ENCODE measurements around the gene SLC22A5.

SLC22A5 gene
- total RNA-seq, result 11.0 to 25.6 (median 20.6) reads per million in 4 experiments

- DNase-seq, result peak; percentile 57
Observed at GRCh38 chr5:132369474-132370180, at the start of gene SLC22A5. SLC22A5 (plus strand) TSS chr5:132369710; CDS start chr5:132369973, 263 bp downstream.

DNA sequence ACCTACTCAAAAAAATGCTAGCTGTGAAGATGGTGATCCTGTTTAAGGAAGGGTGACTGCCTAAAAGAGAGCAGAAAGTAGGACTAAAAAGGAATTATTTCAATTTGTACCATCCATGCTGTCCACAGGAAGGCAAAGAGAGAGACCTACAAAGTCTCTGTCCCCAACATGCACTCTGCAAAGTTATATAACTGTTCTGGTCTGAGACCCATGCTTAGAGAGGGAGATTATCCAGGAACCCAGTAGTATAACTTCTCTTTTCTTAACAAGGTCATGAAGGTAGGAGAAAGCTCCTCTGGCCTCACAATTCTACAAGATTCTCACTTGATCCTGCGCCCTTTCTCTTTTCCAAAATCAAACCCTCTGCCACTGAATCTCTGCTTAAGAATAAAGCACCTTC lies 49.5 kb upstream of the SLC22A5 start:
- no peak for DNase-seq

GRCh38 chr5:132321109-132321721 lies 48.3 kb upstream of the SLC22A5 start:
- no peak for DNase-seq

GRCh38 chr5:132322266-132322665 lies 47.2 kb upstream of the SLC22A5 start:
- DNase-seq, result no peak

- DNase-seq, result no peak
Observed at GRCh38 chr5:132323202-132323601, 46.3 kb upstream of the SLC22A5 start.

DNA sequence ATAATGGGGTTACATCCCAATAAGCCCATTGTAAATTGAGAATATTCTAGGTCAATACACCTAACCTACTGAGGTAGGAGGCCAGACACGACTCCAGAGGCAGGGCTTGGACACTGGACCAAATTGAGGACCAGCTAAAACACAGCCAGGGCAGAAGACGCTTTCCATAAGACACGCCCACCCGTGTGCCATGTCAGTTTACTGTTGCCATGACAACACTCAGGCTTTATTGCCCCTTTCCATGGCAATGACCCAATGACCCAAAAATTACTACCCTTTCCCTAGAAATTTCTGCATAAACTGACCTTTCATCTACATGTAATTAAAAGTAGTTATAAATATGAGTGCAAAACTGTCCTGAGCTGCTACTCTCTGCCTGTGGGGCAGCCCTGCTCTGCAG lies 43.8 kb upstream of the SLC22A5 start:
- no peak for DNase-seq

- no peak for DNase-seq
Observed at GRCh38 chr5:132327252-132327955, 42.1 kb upstream of the SLC22A5 start.

DNA sequence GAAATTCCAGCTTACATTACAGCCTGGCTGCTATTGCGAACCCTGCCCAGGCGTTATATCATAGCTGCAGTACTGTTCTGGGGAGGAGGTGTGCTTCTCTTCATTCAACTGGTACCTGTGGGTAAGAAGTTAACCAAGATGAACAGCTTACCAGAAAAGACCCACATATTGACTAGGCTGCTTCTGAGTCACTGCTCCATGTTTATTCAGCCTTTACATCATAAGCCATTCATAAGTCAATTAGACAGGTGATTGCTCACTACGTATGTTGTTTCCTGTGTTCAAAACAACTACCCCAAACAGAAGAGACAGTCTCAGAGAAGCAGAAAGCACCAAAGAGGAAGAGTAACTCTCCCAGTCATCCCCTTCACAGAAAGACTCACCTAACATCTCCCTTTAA lies 34.7 kb upstream of the SLC22A5 start:
- no peak for DNase-seq

- no peak for DNase-seq
Observed at GRCh38 chr5:132335402-132335801, 34.1 kb upstream of the SLC22A5 start.

DNA sequence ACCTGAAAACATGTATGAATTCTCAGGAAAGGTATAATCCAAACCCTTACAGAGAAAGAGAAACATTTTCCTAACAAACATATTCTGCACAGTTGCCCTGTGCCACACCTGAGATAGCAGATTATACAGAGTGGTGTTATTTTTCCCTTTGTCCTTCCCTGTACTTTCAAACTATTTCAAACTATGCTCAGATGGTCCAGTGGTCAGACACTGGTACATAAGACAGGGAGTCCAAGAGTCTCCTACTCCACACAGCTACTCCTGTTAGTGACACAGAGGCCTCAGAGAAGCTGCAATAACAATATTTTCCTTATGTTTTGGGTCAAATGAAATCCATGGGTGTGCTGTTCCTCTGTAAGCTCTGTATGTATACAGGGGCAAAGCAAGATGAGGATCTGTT lies 30.0 kb upstream of the SLC22A5 start:
- DNase-seq, result no peak

GRCh38 chr5:132342291-132343180 lies 27.0 kb upstream of the SLC22A5 start:
- no peak for DNase-seq

GRCh38 chr5:132344775-132345514 lies 24.6 kb upstream of the SLC22A5 start:
- DNase-seq, result no peak

- DNase-seq, result no peak
Observed at GRCh38 chr5:132353486-132353995, 16.0 kb upstream of the SLC22A5 start.

- no peak for DNase-seq
Observed at GRCh38 chr5:132354381-132355139, 14.9 kb upstream of the SLC22A5 start.

DNA sequence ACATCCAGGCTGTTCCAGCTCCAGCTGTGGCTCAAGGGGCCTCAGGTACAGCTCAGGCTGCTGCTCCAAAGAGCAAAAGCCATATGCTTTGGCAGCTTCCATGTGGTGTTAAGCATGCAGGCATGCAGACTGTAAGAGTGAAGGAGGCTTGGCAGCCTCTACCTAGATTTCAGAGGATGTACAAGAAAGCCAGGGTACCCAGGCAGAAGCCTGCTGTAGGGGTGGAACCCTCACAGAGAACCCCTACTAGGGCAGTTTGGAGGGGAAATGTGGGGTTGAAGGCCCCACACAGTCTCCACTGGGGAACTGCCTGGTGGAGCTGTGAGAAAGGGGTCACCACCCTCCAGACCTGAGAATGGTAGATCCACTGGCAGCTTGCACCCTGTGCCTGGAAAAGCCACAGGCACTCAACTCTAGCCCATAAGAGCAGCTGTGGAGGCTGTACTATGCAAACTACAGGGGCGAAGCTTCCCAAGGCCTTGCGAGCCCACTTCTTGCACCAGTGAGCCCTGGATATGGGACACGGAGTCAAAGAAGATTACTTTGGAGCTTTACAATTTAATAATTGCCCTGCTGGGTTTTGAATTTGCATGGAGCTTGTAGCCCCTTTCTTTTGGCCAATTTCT lies 14.3 kb upstream of the SLC22A5 start:
- no peak for DNase-seq

DNA sequence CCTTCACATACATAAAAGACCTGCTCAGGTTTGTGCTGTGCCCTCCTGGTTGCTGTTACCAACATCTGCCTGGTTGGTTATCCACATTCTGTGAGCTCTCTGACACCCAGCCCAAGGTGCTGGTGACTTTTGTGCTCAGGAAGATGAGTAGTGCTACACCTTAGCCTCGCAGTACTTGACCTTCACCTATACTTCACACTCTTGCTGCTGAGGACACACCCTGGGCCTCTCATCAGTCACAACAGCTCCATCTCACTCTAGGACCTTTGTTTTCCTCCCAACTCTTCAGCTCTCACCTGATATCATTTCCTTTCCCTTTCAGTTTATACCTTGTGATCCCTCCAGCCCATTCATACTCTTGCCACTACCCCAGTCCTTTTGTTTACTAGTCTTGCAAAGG lies 10.7 kb upstream of the SLC22A5 start:
- no peak for DNase-seq

DNA sequence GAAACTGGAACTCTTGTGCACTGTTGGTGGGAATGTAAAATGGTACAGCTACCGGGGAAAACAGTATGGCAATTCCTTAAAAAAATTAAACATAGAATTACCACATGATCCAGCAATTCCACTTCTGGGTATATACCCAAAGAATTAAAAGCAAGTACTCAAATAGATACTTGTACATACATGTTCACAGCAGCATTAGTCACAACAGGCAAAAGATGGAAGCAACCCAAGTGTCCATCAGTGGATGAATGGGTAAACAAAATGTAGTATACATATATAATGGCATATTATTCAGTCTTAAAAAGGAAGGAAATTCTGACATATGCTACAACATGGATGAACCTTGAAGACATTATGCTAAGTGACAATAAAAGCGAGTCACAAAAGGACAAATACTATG lies 7.4 kb upstream of the SLC22A5 start:
- DNase-seq, result no peak

GRCh38 chr5:132363431-132364112 lies 5.9 kb upstream of the SLC22A5 start:
- no peak for DNase-seq

GRCh38 chr5:132364319-132364718 lies 5.2 kb upstream of the SLC22A5 start:
- no peak for DNase-seq

DNA sequence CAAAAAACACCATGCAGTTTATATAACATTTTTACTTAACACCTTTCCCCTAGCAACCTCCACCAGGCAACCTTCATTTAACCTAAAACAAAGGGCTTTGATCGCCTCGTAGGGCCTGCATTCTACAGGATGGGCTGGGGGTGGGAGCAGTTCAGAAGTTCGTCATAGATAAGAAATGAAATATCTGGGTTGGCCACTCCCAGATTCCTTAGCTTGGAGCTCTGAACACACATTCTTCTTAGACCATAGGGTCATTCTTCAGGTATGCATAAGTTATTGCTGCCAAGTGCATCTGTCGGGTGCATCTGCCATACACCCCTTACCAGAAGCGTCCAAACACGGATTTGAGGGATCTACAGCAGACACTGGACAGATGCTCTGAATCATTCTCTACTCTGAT lies 4.3 kb upstream of the SLC22A5 start:
- no peak for DNase-seq

Data from effector CD8-positive, alpha-beta T cell (primary cell).